Measurements from ENCODE around the gene HOXB13.

GRCh38 chr17:48679385-48680096 is 49.0 kb downstream of the HOXB13 start:
- TF ChIP-seq CTCF (IDR thresholded peaks at IDR 0.05), result no peak
- TF ChIP-seq EZH2 (IDR thresholded peaks at IDR 0.05), result no peak
- no peak for TF ChIP-seq EZH2phosphoT487 (IDR thresholded peaks at IDR 0.05)
